Fibroblast of pulmonary artery (primary cell): Measurements from ENCODE around the gene MS4A8.
"Not testable (repeated sequence)": the region's sequence is repeated elsewhere in the genome, so short reads cannot be mapped to it uniquely, and the experiment has no call there.

Experiments used
- DNase-seq: peaks from one replicate; pipeline ENCODE4 v3.0.0-alpha.2; 2010; ENCODE audit warnings: low read depth
- H3K4me3 ChIP-seq: replicated peaks from 2 replicates; pipeline ENCODE4 v1.5.1; 2011; ENCODE audit warnings: low read depth, mild to moderate bottlenecking, control low read depth, low read length, moderate library complexity
- CTCF ChIP-seq: IDR thresholded peaks from 2 replicates; pipeline ENCODE4 v1.5.1; 2011; ENCODE audit warnings: mild to moderate bottlenecking, control low read depth, low read length, inconsistent platforms; ENCODE audit errors: missing control alignments

Gene MS4A8

DNA sequence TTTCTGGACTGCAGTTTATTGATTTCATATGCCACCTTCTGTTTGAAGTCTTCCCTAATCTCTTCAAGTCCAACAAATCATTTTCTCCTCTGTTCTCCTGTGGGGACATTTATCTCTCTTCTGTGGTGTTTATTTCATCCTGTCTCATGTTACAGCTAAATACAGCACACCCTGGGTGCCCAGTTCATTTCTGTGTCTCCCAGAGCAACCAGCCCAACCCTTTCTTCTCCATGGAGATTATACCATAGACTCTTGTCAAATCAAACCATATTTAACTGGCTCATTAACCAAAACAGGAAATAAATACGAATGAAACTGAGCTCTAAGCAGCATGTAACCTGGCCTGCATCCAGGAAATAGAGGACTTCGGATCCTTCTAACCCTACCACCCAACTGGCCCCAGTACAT, at the start of gene MS4A8:
Gene MS4A8, plus strand, starts transcription at position 329 of the 408 bp plus-strand sequence. CDS start 1,249 bp downstream, outside the sequence.
- TF ChIP-seq CTCF = no peak
- H3K4me3 ChIP-seq = no peak within 1 kb of the TSS
- DNase-seq = no peak

DNA sequence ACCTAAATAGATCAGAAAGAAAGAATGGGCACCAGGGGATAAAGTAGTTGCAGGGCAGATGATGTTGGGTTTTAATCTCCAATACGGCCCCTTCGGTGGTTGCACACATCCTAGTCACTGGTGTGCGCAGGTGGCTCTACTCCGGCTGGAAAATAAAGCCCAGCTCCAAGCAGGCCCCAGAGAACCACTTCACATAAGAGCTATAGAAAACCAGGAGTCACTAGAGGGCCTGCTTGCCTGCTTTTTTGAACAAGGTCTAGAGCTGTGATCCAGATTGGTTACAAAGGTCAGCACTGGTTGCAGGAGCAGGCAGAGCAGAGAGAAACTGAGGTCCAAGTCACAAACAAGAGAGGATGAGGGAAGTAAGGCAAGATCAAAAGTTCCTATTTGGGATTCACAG, 41.5 kb upstream of the MS4A8 start:
- TF ChIP-seq CTCF = no peak
- no peak overlapping the region for H3K4me3 ChIP-seq

GRCh38 chr11:60658409-60658808, 41.0 kb upstream of the MS4A8 start:
- no peak overlapping the region for H3K4me3 ChIP-seq
- DNase-seq = no peak
- no peak for TF ChIP-seq CTCF

More for the DNA sequence above, 41.5 kb upstream of the MS4A8 start:
- no peak for DNase-seq

DNA sequence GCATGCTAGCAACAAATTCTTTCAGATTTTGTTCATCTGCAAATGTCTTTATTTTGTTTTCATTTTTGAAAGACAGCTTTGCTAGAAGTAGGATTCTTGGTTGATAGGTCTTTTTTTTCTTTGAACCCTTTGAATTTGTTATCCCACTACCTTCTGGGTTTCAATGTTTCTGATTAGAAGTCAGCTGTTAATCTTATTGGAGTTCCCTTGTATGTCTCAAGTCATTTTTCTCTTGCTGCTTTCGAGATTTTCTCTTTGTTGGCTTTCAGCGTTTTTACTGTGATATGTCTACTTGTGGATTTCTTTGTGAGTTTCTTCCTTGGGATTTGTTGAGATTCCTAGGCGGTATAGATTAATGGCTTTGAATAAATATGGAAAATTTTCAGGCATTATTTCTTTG, 27.2 kb upstream of the MS4A8 start:
- H3K4me3 ChIP-seq = no peak overlapping the region
- DNase-seq = no peak
- TF ChIP-seq CTCF = no peak

- not testable (repeated sequence) for H3K4me3 ChIP-seq, DNase-seq
Measured at GRCh38 chr11:60678231-60678630, 21.2 kb upstream of the MS4A8 start.

GRCh38 chr11:60679879-60680278, 19.5 kb upstream of the MS4A8 start:
- DNase-seq = no peak
- TF ChIP-seq CTCF = no peak
- H3K4me3 ChIP-seq = no peak overlapping the region

DNA sequence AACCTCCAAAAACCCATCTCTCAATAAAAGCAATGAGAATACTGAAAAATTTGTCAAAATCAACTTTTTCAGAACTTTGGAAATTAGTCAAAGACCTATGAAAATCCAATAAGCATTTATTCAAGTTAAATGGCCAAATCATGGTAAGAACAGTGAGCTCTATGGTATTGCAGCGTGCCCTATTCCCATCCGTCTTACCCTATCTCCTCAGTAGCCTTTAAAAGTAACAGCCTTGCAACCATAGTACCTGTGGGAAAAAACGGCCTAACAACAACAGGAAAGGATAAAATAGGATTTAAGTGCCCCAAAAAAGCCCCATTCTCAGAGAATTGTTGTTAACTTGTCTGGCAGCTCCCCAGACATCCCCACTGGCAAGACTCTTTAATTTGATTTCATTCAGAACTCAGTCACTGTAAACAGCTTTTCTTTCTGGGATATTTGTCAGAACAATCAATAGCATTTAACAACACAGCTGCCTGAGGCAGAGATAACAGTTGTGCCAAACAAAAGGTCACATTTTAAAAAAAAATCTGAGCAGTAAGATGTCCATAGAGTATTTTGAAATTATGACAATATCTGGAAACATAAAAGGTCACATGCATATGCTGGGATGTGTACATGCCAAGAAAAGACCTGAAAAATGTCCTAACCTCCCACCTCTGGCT, 18.8 kb upstream of the MS4A8 start:
- no peak for TF ChIP-seq CTCF
- no peak overlapping the region for H3K4me3 ChIP-seq
- DNase-seq = no peak

DNA sequence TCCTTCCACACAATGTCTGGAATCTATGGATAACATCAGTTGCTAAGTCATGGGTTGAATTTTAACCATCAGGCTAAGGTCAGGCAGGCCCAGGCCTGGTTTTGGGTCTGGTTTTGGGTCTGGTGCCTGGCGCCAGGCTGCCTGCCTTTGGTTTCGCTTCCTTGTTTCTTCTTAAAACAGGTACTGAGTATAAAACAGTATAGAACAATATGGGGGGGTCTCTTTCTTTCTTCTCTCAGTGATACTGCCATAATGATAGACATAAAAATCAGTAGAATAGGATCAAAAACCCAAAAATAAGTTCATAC, 14.9 kb upstream of the MS4A8 start:
- not testable (repeated sequence) for DNase-seq, H3K4me3 ChIP-seq
